Adipocyte (in vitro differentiated cells): Measurements from ENCODE around the gene NTRK3.
"Not testable (repeated sequence)": the region's sequence is repeated elsewhere in the genome, so short reads cannot be mapped to it uniquely, and the experiment has no call there.

ENCODE experiments used
- DNase-seq: peaks from one replicate; pipeline ENCODE4 v3.0.0-alpha.2; 2015; ENCODE audit warnings: low read depth
- H3K27me3 ChIP-seq: replicated peaks from 2 replicates; pipeline ENCODE4 v1.7.0; 2013; ENCODE audit warnings: mild to moderate bottlenecking, low read length, moderate library complexity; ENCODE audit not compliant: control insufficient read depth, insufficient read depth
- H3K36me3 ChIP-seq: 2 replicates; pipeline ENCODE4 v1.7.0; 2013; ENCODE audit warnings: low read length, mild to moderate bottlenecking, moderate library complexity; ENCODE audit not compliant: control insufficient read depth, insufficient read depth, severe bottlenecking
- H3K4me1 ChIP-seq: 2 replicates; pipeline ENCODE4 v1.7.0; 2013; ENCODE audit warnings: mild to moderate bottlenecking, low read length, moderate library complexity; ENCODE audit not compliant: control insufficient read depth, insufficient read depth
- H3K4me3 ChIP-seq: 2 replicates; pipeline ENCODE4 v1.7.0; 2013; ENCODE audit warnings: mild to moderate bottlenecking, low read length, moderate library complexity
- H3K9ac ChIP-seq: 2 replicates; pipeline ENCODE4 v1.7.0; 2013; ENCODE audit warnings: mild to moderate bottlenecking, low read length, moderate library complexity
- H3K9me3 ChIP-seq: 2 replicates; pipeline ENCODE4 v1.7.0; 2013; ENCODE audit warnings: mild to moderate bottlenecking, low read length, moderate library complexity; ENCODE audit not compliant: control insufficient read depth

NTRK3 gene

DNA sequence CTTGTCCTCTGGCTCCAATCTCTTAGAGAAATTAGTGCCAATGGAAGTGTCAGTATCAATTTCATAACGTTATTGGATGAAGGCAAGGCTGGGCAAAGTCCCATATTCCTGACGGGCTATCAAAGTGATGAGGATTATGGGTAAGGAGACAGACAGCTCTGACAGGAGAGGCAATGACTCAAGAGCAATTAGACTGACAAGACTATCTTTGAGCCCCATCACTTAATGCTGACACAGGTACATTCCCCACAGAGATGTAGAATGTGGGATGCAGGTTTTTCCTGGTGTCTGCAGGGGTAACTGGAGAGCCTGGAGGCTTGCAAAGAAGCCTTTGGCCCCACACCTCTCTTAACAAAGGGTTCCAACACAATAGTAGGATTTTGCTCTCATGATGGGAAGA lies 208.3 kb downstream of the NTRK3 start:
- H3K4me1 ChIP-seq = peaks cover 5% of the 10 kb centered on the region
- H3K36me3 ChIP-seq = no peaks in the 10 kb centered on the region
- no peak overlapping the region for H3K4me3 ChIP-seq
- H3K9ac ChIP-seq = no peak overlapping the region
- H3K9me3 ChIP-seq = no peaks in the 10 kb centered on the region
- H3K27me3 ChIP-seq = peaks cover 12% of the 10 kb centered on the region
- DNase-seq = no peak

DNA sequence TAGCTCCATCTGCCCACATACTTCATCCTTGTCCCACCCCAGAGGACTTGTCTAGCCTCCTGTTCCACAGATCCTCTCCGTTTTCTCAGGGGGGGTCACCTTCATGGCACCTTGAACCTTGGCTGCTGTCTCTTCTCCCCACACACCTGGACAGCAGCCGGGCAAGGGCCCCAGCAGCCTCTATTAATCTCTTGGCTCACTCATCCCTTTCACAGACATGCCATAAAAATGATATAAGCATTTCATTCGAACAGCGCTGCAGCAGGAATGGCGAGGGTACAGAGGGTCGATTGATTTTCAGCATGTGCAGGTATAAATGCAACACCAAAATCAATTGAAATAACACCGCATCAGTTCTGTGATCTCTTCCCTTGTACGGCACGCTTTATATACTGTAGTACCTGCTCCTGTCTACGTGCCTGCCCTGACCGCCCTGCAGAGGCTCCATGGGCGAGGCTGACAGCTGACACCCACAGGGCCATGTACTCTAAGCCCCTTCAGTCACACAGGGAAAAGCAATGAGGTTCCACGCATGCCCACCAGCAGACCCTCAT lies 209.9 kb downstream of the NTRK3 start:
- Histone ChIP-seq H3K27me3 (peaks cover 12% of the 10 kb centered on the region), H3K9ac (no peak overlapping the region), H3K36me3 (no peaks in the 10 kb centered on the region), H3K4me1 (peaks cover 9% of the 10 kb centered on the region), H3K4me3 (no peak overlapping the region), H3K9me3 (no peaks in the 10 kb centered on the region)
- DNase-seq = no peak

DNA sequence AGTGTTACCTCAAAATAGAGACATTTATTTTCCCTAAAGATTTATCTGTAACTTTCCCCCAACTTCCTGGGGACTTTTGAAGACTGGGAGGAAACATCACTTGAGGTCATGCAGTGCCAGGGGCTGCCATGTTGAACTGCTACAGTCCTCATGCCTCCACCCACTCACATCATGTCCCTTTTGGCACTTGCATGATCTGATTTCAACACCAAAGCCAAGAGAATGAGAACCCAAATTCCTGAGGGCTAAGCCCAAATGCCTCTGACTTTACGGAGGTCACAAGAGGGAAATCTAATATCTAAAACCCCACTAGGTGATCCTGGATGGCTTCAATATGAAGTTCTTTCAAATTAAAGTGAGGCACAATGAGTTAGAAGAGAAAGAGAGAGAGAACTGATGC lies 213.1 kb downstream of the NTRK3 start:
- Histone ChIP-seq H3K4me1 (peaks cover 9% of the 10 kb centered on the region), H3K9me3 (peaks cover 4% of the 10 kb centered on the region), H3K4me3 (no peak overlapping the region), H3K36me3 (no peaks in the 10 kb centered on the region), H3K9ac (no peak overlapping the region), H3K27me3 (peaks cover 13% of the 10 kb centered on the region)
- DNase-seq = no peak

DNA sequence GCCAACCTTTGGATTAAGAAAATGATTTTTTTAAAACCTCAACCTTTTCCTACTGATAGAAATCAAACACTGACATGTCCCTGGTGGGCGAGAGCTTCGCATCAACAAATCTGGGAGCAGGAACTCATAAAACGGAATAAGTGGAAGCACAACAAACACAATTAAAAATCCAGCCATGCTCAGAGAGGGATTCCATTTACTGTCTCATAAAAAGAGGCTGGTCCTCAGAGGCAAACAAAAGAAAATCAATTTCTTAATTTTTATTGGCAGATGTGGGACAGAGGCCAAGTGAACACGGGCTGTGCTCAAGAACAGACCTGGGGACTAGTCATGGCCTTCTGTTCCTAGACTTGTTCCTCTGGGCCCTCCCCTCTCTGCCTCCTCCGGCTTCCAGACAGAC lies 214.5 kb downstream of the NTRK3 start:
- Histone ChIP-seq H3K4me3 (no peak overlapping the region), H3K36me3 (no peaks in the 10 kb centered on the region), H3K27me3 (peaks cover 20% of the 10 kb centered on the region), H3K9ac (no peak overlapping the region), H3K4me1 (peaks cover 9% of the 10 kb centered on the region), H3K9me3 (peaks cover 4% of the 10 kb centered on the region)
- no peak for DNase-seq

DNA sequence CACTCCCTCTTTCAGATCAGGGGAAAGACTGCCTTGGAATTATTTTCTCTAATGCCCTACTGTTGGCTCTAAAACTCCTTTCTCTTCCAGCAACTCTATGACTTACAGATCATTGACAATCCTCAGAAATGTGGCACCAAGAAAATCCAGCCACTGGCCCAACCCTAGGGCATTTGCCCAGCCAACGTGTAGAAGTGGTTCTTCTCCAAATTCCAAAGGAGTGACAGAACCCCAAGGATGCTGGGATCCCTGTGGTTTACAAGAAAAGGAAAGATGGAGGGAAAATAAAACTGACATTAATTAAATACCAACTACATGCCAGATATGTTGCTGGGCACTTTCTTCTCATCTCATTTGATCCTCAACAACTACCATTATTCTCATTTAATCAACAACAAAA lies 216.0 kb downstream of the NTRK3 start:
- Histone ChIP-seq H3K36me3 (no peaks in the 10 kb centered on the region), H3K4me3 (no peak overlapping the region), H3K9ac (no peak overlapping the region), H3K9me3 (peaks cover 4% of the 10 kb centered on the region), H3K27me3 (peaks cover 23% of the 10 kb centered on the region), H3K4me1 (peaks cover 9% of the 10 kb centered on the region)
- DNase-seq = no peak

DNA sequence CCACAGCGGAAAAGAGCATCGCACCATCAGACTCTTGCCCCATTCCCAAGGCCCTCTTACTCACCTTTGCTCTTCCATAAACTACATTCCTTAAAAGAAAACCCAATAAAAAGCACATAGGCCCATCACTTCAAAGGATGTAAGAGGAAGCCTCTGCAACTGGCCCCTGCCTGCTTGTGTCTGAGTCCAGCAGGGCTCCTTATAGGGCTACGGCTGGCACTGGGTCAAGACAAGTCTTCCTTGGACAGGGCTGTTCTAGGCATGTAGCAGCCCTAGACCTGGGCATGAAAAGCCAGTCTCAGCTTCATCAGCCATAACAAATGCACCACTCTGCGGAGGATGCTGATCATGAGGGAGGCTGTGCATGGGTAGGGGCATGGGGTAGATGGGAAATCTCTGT lies 218.3 kb downstream of the NTRK3 start:
- Histone ChIP-seq H3K9me3 (peaks cover 4% of the 10 kb centered on the region), H3K9ac (no peak overlapping the region), H3K4me1 (peaks cover 4% of the 10 kb centered on the region), H3K36me3 (no peaks in the 10 kb centered on the region), H3K4me3 (no peak overlapping the region), H3K27me3 (peaks cover 23% of the 10 kb centered on the region)
- DNase-seq = no peak

DNA sequence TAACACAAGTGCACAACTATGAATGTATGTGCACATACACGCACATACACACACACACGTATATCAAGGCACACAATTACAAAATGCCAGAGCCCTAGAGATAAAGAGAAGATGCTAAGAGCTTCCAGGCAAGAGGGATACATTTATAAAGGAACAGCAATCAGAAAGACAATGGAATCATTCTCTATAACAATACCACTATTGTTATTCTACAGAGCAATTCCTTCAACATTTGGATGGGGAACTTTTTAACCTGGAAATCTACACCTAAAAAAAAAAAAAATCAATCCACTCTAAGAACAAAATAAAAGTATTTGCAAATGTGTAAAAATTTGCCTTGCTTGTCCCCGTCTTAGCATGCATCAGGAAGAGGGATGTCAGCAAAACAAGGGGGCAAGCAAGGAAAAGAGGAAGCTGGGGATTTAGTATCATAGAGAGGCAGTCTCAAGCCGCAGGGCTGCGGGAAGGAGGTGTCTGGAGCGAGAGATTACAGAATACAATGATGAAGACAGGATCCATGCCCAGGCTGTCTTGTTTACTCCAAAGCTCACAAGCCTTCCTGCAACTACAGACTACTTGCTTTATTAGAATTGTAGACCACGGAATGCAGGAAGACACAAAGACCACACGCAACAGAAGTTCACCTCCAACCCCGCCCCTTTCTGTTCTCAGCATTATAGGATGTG lies 220.2 kb downstream of the NTRK3 start:
- Histone ChIP-seq H3K4me1 (no peaks in the 10 kb centered on the region), H3K4me3 (no peak overlapping the region), H3K36me3 (no peaks in the 10 kb centered on the region), H3K27me3 (peaks cover 23% of the 10 kb centered on the region), H3K9me3 (peaks cover 4% of the 10 kb centered on the region), H3K9ac (no peak overlapping the region)
- no peak for DNase-seq

DNA sequence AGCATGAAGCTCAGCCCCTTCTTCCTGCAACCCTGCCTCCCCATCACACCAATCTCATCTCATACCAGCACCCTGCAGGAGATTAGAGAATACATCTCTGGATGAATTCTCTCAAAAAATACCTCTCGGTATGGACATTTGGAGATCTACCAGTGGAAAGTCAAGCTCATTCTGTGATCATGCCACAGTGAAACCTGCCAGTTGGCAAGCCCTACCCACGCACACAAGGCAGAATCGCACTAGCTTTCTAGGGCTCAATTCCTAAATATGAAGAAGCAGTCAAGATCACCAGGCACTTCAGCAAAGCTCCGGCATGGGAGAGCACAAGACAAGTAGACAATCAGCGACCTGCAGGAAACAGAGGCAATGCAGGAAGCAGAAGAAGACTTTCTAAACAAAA lies 221.2 kb downstream of the NTRK3 start:
- Histone ChIP-seq H3K4me3 (no peak overlapping the region), H3K9me3 (no peaks in the 10 kb centered on the region), H3K36me3 (no peaks in the 10 kb centered on the region), H3K4me1 (no peaks in the 10 kb centered on the region), H3K27me3 (peaks cover 23% of the 10 kb centered on the region), H3K9ac (no peak overlapping the region)
- DNase-seq = no peak

DNA sequence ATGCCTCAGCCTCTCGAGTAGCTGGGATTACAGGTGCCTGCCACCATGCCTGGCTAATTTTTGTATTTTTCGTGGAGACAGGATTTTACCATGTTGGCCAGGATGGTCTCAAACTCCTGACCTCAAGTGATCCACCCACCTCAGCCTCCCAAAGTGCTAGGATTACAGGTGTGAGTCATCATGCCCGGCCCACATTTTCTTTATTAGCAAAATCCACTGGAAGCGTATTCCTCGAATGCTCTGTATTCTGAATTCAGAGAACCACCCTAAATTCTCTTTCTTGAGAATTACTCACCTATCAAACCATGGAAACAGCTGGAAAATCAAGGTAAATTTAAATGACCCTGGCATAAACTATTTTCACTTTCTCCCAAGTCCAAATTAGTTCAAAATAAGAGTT lies 223.1 kb downstream of the NTRK3 start:
- H3K36me3 ChIP-seq, H3K4me1 ChIP-seq, H3K4me3 ChIP-seq, H3K9me3 ChIP-seq, DNase-seq, H3K9ac ChIP-seq: not testable (repeated sequence)
- H3K27me3 ChIP-seq = peaks cover 22% of the 10 kb centered on the region

DNA sequence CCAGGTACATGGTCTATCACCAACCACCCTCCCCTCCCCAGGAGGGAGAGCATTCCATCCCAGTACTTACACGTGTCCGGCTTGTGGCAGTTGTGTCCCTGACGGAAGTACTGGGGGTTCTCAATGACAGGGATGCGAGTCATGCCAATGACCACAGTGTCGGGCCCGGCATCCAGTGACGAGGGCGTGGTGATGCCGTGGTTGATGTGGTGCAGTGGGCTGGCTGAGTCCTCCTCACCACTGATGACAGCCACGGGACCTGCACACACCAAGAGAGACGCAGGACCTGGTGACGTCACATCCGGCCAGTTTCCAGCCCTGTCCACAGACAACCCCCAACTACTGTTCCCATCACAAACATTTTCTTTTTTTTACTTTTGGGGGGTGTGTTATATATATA lies 223.8 kb downstream of the NTRK3 start:
- no peak overlapping the region for H3K9ac ChIP-seq
- no peak for DNase-seq
- peaks cover 16% of the 10 kb centered on the region for H3K27me3 ChIP-seq
- H3K9me3 ChIP-seq = no peaks in the 10 kb centered on the region
- peaks cover 9% of the 10 kb centered on the region for H3K4me1 ChIP-seq
- no peaks in the 10 kb centered on the region for H3K36me3 ChIP-seq
- H3K4me3 ChIP-seq = no peak overlapping the region

DNA sequence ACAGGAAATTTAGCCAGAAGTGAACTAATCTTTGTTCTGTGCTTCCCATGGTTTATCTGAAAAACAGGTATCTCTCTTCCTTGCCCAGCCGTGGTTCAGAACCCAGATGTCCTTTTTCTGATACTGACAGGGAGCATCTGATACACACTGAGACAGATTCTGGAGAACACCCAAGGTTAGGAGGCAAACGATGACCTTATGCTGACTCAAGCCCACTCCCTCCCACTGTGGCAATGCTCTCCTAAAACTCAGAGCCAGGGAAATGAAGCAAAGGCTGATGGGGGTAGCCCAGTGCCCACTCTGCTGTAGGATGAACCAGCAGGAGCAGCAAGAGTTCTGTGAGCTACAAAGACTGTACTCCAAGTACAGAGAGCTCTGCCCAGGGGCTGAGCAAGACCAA lies 225.1 kb downstream of the NTRK3 start:
- Histone ChIP-seq H3K27me3 (peaks cover 9% of the 10 kb centered on the region), H3K36me3 (no peaks in the 10 kb centered on the region), H3K4me1 (peaks cover 9% of the 10 kb centered on the region), H3K9ac (no peak overlapping the region), H3K4me3 (no peak overlapping the region), H3K9me3 (no peaks in the 10 kb centered on the region)
- no peak for DNase-seq

DNA sequence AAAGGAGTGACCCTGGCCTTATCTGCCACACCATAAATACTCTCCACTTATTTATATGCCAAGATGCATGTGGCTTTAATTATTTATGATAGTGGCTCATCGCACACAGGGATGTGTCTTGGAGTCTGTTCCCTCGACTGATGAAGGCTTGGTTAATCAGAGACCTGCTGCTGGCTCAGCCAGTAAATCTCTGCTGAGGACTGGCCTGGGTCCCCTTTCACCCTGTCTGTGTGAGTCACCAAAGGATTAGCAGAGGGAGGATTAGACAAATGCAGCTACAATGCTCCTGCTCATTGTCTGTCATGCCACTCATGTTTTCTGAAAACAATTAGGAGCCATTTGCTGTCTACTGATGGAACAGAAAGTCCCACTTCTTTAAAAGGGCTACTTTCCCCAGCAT lies 226.8 kb downstream of the NTRK3 start:
- H3K9me3 ChIP-seq = no peaks in the 10 kb centered on the region
- no peak for DNase-seq

More for the DNA sequence above, 226.8 kb downstream of the NTRK3 start:
- no peaks in the 10 kb centered on the region for H3K36me3 ChIP-seq
- H3K27me3 ChIP-seq = peaks cover 6% of the 10 kb centered on the region
- H3K9ac ChIP-seq = no peak overlapping the region
- H3K4me3 ChIP-seq = no peak overlapping the region
- peaks cover 9% of the 10 kb centered on the region for H3K4me1 ChIP-seq
